WERI-Rb-1 (cell line): ENCODE data around the gene PTCD1.
"Not testable (repeated sequence)": the region's sequence is repeated elsewhere in the genome, so short reads cannot be mapped to it uniquely, and the experiment has no call there.

ENCODE experiments used
- DNase-seq: peaks from one replicate; pipeline ENCODE4 v3.0.0-alpha.2; 2020
- H3K27ac ChIP-seq: fragments of 250-450 bp; sonication (Bioruptor Pico); 2 replicates; pipeline ENCODE4 v1.5.1; 2020; ENCODE audit warnings: mild to moderate bottlenecking, moderate library complexity
- H3K27me3 ChIP-seq: fragments of 250-450 bp; sonication (Bioruptor Pico); 2 replicates; pipeline ENCODE4 v1.5.1; 2021; ENCODE audit warnings: mild to moderate bottlenecking, low read depth, moderate library complexity; ENCODE audit not compliant: insufficient read depth, severe bottlenecking
- H3K36me3 ChIP-seq: fragments of 250-450 bp; sonication (Bioruptor Pico); 2 replicates; pipeline ENCODE4 v1.5.1; 2020; ENCODE audit warnings: mild to moderate bottlenecking, moderate library complexity
- H3K4me3 ChIP-seq: 2 replicates; pipeline ENCODE4 v1.5.1; 2011; ENCODE audit warnings: low read depth, mild to moderate bottlenecking, control low read depth, low read length
- H3K9me3 ChIP-seq: fragments of 250-450 bp; sonication (Bioruptor Pico); 2 replicates; pipeline ENCODE4 v1.5.1; 2021; ENCODE audit warnings: mild to moderate bottlenecking, moderate library complexity; ENCODE audit not compliant: severe bottlenecking
- TF ChIP-seq, protein P1 (sequence below): IDR thresholded peaks from 2 replicates; pipeline ENCODE4 v1.5.1; 2011; ENCODE audit warnings: low read depth, mild to moderate bottlenecking, control low read depth, inconsistent platforms, low read length

The PTCD1 gene

DNA sequence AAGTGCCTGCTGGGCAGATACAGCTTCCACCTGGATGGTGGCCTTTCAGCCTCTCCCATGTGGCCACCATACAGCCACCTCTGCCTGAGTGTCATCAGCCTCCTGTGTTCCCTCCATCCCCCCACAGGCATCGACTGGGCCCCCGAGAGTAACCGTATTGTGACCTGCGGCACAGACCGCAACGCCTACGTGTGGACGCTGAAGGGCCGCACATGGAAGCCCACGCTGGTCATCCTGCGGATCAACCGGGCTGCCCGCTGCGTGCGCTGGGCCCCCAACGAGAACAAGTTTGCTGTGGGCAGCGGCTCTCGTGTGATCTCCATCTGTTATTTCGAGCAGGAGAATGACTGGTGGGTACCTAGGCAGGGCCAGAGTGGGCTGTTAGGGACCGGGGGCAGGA is 50.7 kb downstream of the PTCD1 start:
- H3K27me3 ChIP-seq = no peaks in the 10 kb centered on the region
- no peak overlapping the region for H3K27ac ChIP-seq
- no peaks in the 10 kb centered on the region for H3K9me3 ChIP-seq
- DNase-seq = no peak
- no peak overlapping the region for H3K4me3 ChIP-seq
- TF ChIP-seq, protein P1, sequence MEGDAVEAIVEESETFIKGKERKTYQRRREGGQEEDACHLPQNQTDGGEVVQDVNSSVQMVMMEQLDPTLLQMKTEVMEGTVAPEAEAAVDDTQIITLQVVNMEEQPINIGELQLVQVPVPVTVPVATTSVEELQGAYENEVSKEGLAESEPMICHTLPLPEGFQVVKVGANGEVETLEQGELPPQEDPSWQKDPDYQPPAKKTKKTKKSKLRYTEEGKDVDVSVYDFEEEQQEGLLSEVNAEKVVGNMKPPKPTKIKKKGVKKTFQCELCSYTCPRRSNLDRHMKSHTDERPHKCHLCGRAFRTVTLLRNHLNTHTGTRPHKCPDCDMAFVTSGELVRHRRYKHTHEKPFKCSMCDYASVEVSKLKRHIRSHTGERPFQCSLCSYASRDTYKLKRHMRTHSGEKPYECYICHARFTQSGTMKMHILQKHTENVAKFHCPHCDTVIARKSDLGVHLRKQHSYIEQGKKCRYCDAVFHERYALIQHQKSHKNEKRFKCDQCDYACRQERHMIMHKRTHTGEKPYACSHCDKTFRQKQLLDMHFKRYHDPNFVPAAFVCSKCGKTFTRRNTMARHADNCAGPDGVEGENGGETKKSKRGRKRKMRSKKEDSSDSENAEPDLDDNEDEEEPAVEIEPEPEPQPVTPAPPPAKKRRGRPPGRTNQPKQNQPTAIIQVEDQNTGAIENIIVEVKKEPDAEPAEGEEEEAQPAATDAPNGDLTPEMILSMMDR = no peak
- H3K36me3 ChIP-seq = peaks cover 7% of the 10 kb centered on the region; the same call in 1 of the 2 replicates

DNA sequence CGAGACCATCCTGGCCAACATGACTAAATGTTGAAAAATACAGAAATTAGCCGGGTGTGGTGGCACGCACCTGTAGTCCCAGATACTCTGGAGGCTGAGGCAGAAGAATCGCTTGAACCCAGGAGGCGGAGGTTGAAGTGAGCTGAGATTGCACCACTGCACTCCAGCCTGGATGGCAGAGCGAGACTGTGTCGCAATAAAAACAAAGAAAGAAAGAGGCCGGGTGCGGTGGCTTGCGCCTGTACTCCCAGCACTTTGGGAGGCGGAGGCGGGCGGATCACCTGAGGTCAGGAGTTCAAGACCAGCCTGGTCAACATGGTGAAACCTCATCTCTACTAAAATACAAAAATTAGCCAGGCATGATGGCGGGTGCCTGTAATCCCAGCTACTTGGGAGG is 51.4 kb downstream of the PTCD1 start:
- H3K27ac ChIP-seq, H3K9me3 ChIP-seq, H3K27me3 ChIP-seq, H3K4me3 ChIP-seq, DNase-seq, H3K36me3 ChIP-seq: not testable (repeated sequence)

DNA sequence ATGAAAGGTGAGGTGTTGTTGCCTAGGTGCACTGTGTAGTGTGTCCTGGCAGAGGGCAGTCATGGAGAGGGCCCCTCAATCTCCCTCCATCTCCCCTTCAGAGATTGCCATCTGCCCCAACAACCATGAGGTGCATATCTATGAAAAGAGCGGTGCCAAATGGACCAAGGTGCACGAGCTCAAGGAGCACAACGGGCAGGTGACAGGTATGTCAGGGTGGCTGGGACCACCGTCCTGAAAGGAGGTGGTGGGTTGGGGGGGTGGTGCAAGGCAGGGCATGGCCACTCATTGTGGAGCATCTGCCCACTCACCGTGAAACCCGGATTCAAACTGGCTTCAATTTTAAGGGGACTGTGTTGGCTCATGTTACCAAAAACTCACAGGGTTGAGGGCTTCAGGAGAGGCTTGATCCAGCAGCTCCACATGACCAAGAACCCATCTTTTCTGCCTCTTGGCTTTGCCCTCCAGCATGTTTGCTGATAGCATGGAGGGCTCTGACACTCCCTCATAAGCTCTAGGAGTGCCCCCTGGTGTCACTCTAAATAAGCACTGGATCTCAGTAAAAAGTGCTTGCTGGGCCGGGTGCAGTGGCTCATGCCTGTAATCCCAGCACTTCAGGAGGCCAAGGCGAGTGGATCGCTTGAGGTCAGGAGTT is 51.9 kb downstream of the PTCD1 start:
- H3K27me3 ChIP-seq = no peaks in the 10 kb centered on the region
- peak; percentile 31 for DNase-seq
- H3K36me3 ChIP-seq = peaks cover 7% of the 10 kb centered on the region; the same call in 1 of the 2 replicates
- TF ChIP-seq, protein P1 = peak; percentile 54
- no peak overlapping the region for H3K4me3 ChIP-seq
- no peaks in the 10 kb centered on the region for H3K9me3 ChIP-seq
- no peak overlapping the region for H3K27ac ChIP-seq

DNA sequence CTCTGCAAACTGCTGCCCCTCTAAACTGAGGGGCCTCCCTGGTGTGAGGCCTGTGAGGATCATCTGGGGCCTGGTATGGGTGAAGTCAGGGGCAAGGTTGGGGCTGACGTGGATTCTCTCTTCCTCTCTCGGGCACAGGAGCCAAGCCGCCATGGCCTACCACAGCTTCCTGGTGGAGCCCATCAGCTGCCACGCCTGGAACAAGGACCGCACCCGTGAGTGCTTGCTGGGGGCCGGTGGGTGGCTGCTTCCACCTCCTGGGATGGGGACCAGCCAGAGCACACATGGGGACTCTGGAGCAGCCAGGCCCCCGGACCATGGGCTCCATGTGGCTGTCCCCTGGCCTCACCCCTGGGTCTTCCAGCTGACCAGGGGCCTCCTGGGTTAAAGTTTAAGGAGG is 53.0 kb downstream of the PTCD1 start:
- no peaks in the 10 kb centered on the region for H3K9me3 ChIP-seq
- DNase-seq = no peak
- H3K36me3 ChIP-seq = peaks cover 7% of the 10 kb centered on the region; the same call in 1 of the 2 replicates
- H3K27me3 ChIP-seq = no peaks in the 10 kb centered on the region
- no peak overlapping the region for H3K4me3 ChIP-seq
- no peak overlapping the region for H3K27ac ChIP-seq
- TF ChIP-seq, protein P1 = no peak

DNA sequence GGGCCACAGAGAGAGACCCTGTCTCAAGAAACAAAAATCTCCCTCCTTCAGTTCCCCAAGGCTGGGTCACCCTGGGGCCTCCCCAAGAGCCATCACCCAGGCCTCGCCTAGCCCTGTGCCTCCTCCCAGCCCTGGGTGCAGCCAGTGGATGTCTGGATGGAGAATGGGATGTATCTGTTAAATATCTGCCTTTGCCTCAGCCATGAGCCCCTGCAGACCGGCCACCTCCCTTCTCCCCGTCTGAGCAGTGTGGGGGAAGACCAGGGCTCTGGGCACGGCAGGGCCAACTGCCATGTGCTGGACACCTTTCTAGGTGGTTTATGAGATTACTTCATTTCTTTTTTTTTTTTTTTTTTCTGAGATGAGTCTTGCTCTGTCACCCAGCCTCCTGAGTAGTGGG is 54.1 kb downstream of the PTCD1 start:
- H3K4me3 ChIP-seq = no peak overlapping the region
- peaks cover 7% of the 10 kb centered on the region; the same call in 1 of the 2 replicates for H3K36me3 ChIP-seq
- DNase-seq = no peak
- no peaks in the 10 kb centered on the region for H3K27me3 ChIP-seq
- H3K9me3 ChIP-seq = no peaks in the 10 kb centered on the region
- TF ChIP-seq, protein P1 = no peak
- H3K27ac ChIP-seq = no peak overlapping the region

DNA sequence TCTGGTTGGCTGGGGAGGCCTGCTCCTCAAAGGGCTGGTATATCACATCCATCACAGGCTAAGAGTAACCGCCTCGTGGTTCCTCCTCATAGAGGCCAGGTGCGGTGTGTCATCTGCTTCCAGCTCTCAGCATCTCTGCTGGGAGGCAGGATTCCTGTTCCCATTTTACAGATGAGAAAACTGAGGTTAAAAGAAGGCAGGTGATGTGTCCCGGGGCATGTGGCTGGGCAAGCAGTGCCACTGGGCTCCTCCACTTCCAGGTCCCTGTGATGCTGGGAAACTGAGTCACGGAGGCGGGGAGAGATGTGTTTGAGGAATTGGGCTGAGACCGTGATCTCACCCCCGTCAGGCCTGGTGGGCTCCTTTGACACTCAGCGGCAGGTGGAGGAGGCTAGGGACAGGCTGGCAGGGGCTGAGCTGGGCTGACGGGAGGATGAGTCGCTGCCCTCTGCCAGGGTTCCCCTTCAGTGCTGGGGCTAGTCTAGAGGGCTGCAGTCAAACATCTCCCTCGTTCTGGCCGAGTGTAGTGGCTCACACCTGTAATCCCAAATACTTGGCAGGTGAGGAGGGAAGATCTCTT is 54.7 kb downstream of the PTCD1 start:
- H3K27ac ChIP-seq = no peak overlapping the region
- H3K27me3 ChIP-seq = no peaks in the 10 kb centered on the region
- 0 out of 2 replicates have a peak, but pooled peaks cover 5% of the 10 kb centered on the region for H3K36me3 ChIP-seq
- DNase-seq = no peak
- TF ChIP-seq, protein P1 = no peak
- no peaks in the 10 kb centered on the region for H3K9me3 ChIP-seq
- H3K4me3 ChIP-seq = no peak overlapping the region
